Thoracic aorta (tissue), 2 donors: ENCODE results near the gene RREB1. TPM values are rescaled to one million over a fixed set of nuclear protein-coding genes. Genes with fewer than 3 reads are reported as not detected.

ENCODE experiments used
- ATAC-seq: fragments of 150-250 bp; one replicate; pipeline ENCODE4 v1.8.0; 2017; ENCODE audit warnings: low read depth; ENCODE audit not compliant: insufficient number of reproducible peaks, low FRiP score
- DNase-seq: peaks from one replicate; pipeline ENCODE4 v3.0.0-alpha.2; 2020; ENCODE audit warnings: low spot score
- H3K27ac ChIP-seq, 2 donors: fragments of 200-600 bp; sonication (generic); 1 replicate in 1 of 2; 2 replicates in 1 of 2; pipeline ENCODE4 v1.5.1; 2016; ENCODE audit warnings: mild to moderate bottlenecking in 2 of 2, moderate library complexity in 2 of 2
- H3K27me3 ChIP-seq: fragments of 200-600 bp; sonication (generic); replicated peaks from 2 replicates; pipeline ENCODE4 v1.6.0; 2016; ENCODE audit warnings: mild to moderate bottlenecking; ENCODE audit not compliant: insufficient read depth
- H3K36me3 ChIP-seq: fragments of 200-600 bp; sonication (generic); one replicate; pipeline ENCODE4 v1.5.1; 2016
- H3K4me1 ChIP-seq, 2 donors: fragments of 200-600 bp; sonication (generic); 1 replicate in 1 of 2; 2 replicates in 1 of 2; pipeline versions ENCODE4 v1.5.1 to v1.6.0; 2016; ENCODE audit warnings: low read depth in 2 of 2, mild to moderate bottlenecking in 1 of 2; ENCODE audit not compliant: control insufficient read depth in 1 of 2
- H3K4me3 ChIP-seq: fragments of 200-600 bp; sonication (generic); 2 replicates; pipeline ENCODE4 v1.5.1; 2016; ENCODE audit warnings: mild to moderate bottlenecking
- H3K9me3 ChIP-seq: fragments of 200-600 bp; sonication (generic); 2 replicates; pipeline ENCODE4 v1.5.1; 2016
- CTCF ChIP-seq: fragments of 200-600 bp; sonication (generic); IDR thresholded peaks from one replicate; pipeline ENCODE4 v1.5.1; 2019; ENCODE audit warnings: antibody characterized with exemption
- total RNA-seq, 2 donors: library from RNA; depleted of rRNA; stranded (reverse); fragments of >200 nt; gene quantifications; one replicate each; pipeline versions ENCODE4 v1.1.0 to v1.2.3, GENCODE V29; 2016

RREB1 gene
- total RNA-seq, 2 donors from 2014 or later = 30.6 to 39.3 TPM

- H3K36me3 ChIP-seq = no peaks in the 10 kb centered on the region
- peaks cover 0 to 4% of the 10 kb centered on the region in 2 donors for H3K4me1 ChIP-seq
- ATAC-seq = no peak
- TF ChIP-seq CTCF = no peak
- H3K27me3 ChIP-seq = no peaks in the 10 kb centered on the region
- no peak for DNase-seq
- H3K27ac ChIP-seq = no peak overlapping the region
- H3K9me3 ChIP-seq = no peaks in the 10 kb centered on the region
- no peak overlapping the region for H3K4me3 ChIP-seq
These were observed 93.1 kb downstream of the RREB1 start for GRCh38 chr6:7200598-7201443.

- Histone ChIP-seq H3K4me3 (no peak overlapping the region), H3K27me3 (no peaks in the 10 kb centered on the region), H3K27ac (no peak overlapping the region), H3K36me3 (no peaks in the 10 kb centered on the region), H3K4me1 (no peaks in the 10 kb centered on the region), H3K9me3 (no peaks in the 10 kb centered on the region)
- DNase-seq (no peak), ATAC-seq (no peak)
- no peak for TF ChIP-seq CTCF
These were observed 93.6 kb downstream of the RREB1 start for GRCh38 chr6:7201444-7201731.

- Histone ChIP-seq H3K27ac (peak overlapping the region in 1 of 2 donors; percentile 9), H3K27me3 (no peaks in the 10 kb centered on the region), H3K4me3 (no peak overlapping the region), H3K36me3 (no peaks in the 10 kb centered on the region), H3K9me3 (no peaks in the 10 kb centered on the region), H3K4me1 (no peaks in the 10 kb centered on the region)
- TF ChIP-seq CTCF = no peak
- DNase-seq = no peak
- ATAC-seq = no peak
These were observed 94.2 kb downstream of the RREB1 start for GRCh38 chr6:7201732-7202541.

GRCh38 chr6:7202950-7203349 lies 95.2 kb downstream of the RREB1 start:
- TF ChIP-seq CTCF = no peak
- Histone ChIP-seq H3K9me3 (no peaks in the 10 kb centered on the region), H3K4me1 (no peaks in the 10 kb centered on the region), H3K4me3 (no peak overlapping the region), H3K27ac (no peak overlapping the region), H3K27me3 (no peaks in the 10 kb centered on the region), H3K36me3 (no peaks in the 10 kb centered on the region)
- ATAC-seq (no peak), DNase-seq (no peak)

GRCh38 chr6:7203939-7204338 lies 96.2 kb downstream of the RREB1 start:
- TF ChIP-seq CTCF = no peak
- no peaks in the 10 kb centered on the region for H3K36me3 ChIP-seq
- H3K27me3 ChIP-seq = no peaks in the 10 kb centered on the region
- H3K9me3 ChIP-seq = no peaks in the 10 kb centered on the region
- H3K4me1 ChIP-seq = no peaks in the 10 kb centered on the region
- ATAC-seq (no peak), DNase-seq (no peak)
- H3K27ac ChIP-seq = no peak overlapping the region
- H3K4me3 ChIP-seq = no peak overlapping the region
